Upper lobe of right lung (tissue), 1 donor: Measurements from ENCODE around the gene SLC38A8. TPM values are rescaled to one million over a fixed set of nuclear protein-coding genes. Genes with fewer than 3 reads are reported as not detected.

Experiments used
- ATAC-seq: fragments of 200-7000 bp; cut with Tn5 transposase; one replicate; pipeline ENCODE4 v1.9.1; 2020; ENCODE audit warnings: mild to moderate bottlenecking, moderate library complexity
- DNase-seq: peaks from one replicate; pipeline ENCODE4 v3.0.0-alpha.2; 2020
- H3K27ac ChIP-seq: fragments of 200-600 bp; one replicate; pipeline ENCODE4 v1.8.0; 2022
- H3K27me3 ChIP-seq: fragments of 200-600 bp; one replicate; pipeline ENCODE4 v1.8.0; 2022; ENCODE audit warnings: mild to moderate bottlenecking
- H3K36me3 ChIP-seq: fragments of 200-600 bp; one replicate; pipeline ENCODE4 v1.8.0; 2022
- H3K4me1 ChIP-seq: fragments of 200-600 bp; one replicate; pipeline ENCODE4 v1.8.0; 2022
- H3K4me3 ChIP-seq: fragments of 200-600 bp; one replicate; pipeline ENCODE4 v1.8.0; 2022; ENCODE audit warnings: mild to moderate bottlenecking
- H3K9me3 ChIP-seq: fragments of 200-600 bp; one replicate; pipeline ENCODE4 v1.8.0; 2022
- intact Hi-C: fragments of 100-400 bp; cut with DNase I; formaldehyde crosslinking; loops from one replicate; pipeline ENCODE4 v1.11.0; 2022
- total RNA-seq: library from RNA; stranded (reverse); fragmentation: NEBNext Ultra II Directional; extraction: Animal tissue kit (Norgen Biotek cat#: 25700); gene quantifications from one replicate; pipeline ENCODE4 v1.2.1, GENCODE V29; 2021
- TF ChIP-seq, protein P1 (sequence below): fragments of 200-600 bp; IDR thresholded peaks from one replicate; pipeline ENCODE4 v1.8.0; 2022; ENCODE audit warnings: antibody characterized with exemption
- donor health status: DM: no; HTN: yes; CAD: no; lungs with severe emphysema.

Gene SLC38A8
- total RNA-seq, 1 donor from 2014 or later: not detected

DNA sequence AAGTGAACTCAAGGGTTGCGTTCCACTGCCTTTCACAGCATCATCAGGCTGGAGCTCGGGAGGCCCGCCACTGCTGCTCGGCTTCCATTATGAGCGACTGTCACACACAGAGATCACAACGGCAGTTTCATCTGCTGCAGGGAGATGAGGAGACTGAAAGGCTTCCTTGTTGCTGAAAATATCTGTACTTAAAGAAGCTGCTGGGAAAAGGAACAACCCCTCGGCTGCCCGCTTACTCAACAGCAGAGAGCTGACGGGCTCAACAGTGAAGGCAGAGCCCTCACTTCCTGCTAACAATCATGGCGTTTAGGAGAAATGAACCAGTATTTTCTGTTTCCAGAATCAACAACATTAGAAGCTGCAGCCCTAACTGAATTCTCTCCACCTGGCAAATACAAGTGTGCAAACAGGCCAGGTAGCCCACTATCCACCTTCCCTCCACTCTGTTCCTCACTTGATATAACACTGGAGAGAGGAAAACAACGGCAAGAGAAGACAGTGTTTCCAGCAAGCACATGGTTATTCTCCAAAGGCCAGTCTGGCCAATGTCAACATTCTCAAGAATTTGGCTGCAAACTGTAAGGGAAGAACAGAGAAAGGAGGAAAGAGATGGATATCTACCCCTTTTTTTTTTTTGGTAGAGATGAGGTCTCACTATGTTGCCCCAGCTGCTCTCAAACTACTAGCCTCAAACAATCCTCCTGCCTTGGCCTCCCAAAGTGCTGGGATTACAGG, 40.4 kb upstream of the SLC38A8 start:
- Histone ChIP-seq H3K27ac (no peak overlapping the region), H3K4me1 (peaks cover 11% of the 10 kb centered on the region), H3K27me3 (no peaks in the 10 kb centered on the region), H3K4me3 (no peak overlapping the region), H3K36me3 (peaks cover 86% of the 10 kb centered on the region), H3K9me3 (no peaks in the 10 kb centered on the region)
- ATAC-seq (peak; percentile 16), DNase-seq (no peak)
- TF ChIP-seq, protein P1, sequence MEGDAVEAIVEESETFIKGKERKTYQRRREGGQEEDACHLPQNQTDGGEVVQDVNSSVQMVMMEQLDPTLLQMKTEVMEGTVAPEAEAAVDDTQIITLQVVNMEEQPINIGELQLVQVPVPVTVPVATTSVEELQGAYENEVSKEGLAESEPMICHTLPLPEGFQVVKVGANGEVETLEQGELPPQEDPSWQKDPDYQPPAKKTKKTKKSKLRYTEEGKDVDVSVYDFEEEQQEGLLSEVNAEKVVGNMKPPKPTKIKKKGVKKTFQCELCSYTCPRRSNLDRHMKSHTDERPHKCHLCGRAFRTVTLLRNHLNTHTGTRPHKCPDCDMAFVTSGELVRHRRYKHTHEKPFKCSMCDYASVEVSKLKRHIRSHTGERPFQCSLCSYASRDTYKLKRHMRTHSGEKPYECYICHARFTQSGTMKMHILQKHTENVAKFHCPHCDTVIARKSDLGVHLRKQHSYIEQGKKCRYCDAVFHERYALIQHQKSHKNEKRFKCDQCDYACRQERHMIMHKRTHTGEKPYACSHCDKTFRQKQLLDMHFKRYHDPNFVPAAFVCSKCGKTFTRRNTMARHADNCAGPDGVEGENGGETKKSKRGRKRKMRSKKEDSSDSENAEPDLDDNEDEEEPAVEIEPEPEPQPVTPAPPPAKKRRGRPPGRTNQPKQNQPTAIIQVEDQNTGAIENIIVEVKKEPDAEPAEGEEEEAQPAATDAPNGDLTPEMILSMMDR: no peak
- intact Hi-C loops: loop anchor here (10.0 kb wide), 1 partner anchor 102 kb away; the partner anchor contains the start of gene TAF1C

DNA sequence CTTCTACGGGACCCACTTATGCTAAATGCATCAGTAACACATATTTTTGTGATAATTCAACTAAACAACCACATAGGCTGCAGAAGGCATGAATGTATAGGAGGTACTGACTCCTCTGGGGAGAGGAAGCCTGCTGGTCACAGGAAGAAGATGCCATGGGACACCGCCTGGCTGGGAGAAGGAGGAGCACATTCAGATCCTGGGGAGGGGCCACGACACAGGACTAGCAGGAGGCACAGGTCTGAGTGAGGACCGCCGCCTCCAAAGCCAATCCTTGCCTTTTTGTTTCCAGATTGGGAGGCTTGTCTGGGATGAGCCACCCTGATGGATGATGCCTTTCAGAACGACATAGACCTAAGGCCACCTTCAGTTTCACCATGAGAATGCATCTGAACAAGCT, 39.5 kb upstream of the SLC38A8 start:
- H3K27me3 ChIP-seq: no peaks in the 10 kb centered on the region
- DNase-seq (no peak), ATAC-seq (no peak)
- H3K4me3 ChIP-seq: no peak overlapping the region
- no peak overlapping the region for H3K27ac ChIP-seq
- H3K4me1 ChIP-seq: peaks cover 11% of the 10 kb centered on the region
- peaks cover 86% of the 10 kb centered on the region for H3K36me3 ChIP-seq
- H3K9me3 ChIP-seq: no peaks in the 10 kb centered on the region
- TF ChIP-seq, protein P1: no peak
- intact Hi-C loops: loop anchor here (10.0 kb wide), 1 partner anchor 103 kb away; the partner anchor contains the start of gene TAF1C

DNA sequence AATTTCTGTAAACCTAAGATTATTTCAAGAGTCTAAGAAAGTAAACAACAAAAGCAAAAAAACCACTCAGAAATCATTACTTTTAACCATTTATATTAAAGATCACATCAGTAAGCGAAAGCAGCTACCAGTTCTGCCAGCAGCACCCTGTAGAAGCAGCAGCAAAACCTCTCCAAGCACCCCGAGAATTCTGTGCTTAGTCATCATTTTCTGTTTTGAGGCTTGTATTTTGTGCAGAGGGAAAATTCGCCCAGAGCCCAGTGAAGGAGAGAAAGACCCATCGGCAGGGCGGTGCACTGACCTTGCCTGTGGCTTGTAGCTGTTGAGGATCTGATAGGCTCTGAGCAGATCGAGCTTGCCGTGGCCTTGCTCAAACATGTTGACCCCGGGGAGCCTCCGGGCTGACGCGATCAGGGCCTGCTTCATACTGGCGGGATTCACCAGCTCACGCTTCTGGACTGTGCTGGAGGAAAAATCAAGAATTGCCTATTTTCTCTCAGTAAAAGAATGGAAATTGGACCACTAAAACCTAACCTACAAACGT, 38.9 kb upstream of the SLC38A8 start:
- no peak for DNase-seq
- intact Hi-C loops: loop anchor here (10.0 kb wide), 1 partner anchor 103 kb away; the partner anchor contains the start of gene TAF1C
- H3K27ac ChIP-seq: no peak overlapping the region
- H3K9me3 ChIP-seq: no peaks in the 10 kb centered on the region
- no peak overlapping the region for H3K4me3 ChIP-seq
- no peak for ATAC-seq
- H3K4me1 ChIP-seq: peaks cover 11% of the 10 kb centered on the region
- peaks cover 86% of the 10 kb centered on the region for H3K36me3 ChIP-seq
- TF ChIP-seq, protein P1: no peak
- no peaks in the 10 kb centered on the region for H3K27me3 ChIP-seq

DNA sequence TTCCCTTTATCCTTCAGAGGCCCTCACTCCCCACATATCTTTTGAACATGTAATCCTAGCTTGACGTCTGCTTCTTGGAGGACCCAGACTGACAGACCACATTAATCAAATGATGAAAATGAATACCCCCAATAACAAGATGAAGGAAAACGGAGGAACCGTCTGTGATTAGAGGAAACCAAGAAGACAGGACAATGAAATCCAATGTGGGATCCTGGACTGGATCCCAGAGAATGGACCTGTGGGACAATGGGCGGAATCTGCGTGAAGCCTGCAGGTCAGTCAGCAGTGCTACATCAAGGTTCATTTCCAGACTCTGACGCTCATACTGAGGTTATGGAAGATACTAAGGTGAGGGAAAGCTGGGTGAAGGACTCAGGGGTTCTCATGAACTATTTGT, 38.2 kb upstream of the SLC38A8 start:
- Histone ChIP-seq H3K4me3 (no peak overlapping the region), H3K36me3 (peaks cover 86% of the 10 kb centered on the region), H3K27ac (no peak overlapping the region), H3K4me1 (peaks cover 7% of the 10 kb centered on the region), H3K9me3 (no peaks in the 10 kb centered on the region), H3K27me3 (no peaks in the 10 kb centered on the region)
- TF ChIP-seq, protein P1: no peak
- ATAC-seq (no peak), DNase-seq (no peak)
- intact Hi-C loops: loop anchor here (10.0 kb wide), 1 partner anchor 104 kb away; the partner anchor contains the start of gene TAF1C

DNA sequence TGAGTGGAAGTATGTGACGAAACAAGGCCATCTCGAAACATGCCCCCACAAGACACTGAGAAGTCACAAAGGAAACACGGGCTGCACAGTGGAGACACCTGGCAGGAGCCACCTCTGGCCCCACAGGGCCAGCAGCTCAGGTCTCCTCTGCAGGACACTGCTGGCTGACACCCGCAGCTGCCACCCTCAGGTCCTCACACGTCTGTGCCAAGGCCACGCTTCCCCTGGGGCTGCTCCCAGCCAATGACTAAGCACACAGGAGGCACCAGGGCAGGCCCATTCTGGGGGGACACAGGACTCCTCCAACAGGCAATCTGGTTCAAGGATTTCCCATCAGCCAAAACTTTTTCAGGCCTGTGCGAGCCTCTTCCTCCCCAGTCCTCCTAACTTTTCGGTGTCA, 37.8 kb upstream of the SLC38A8 start:
- H3K36me3 ChIP-seq: peaks cover 88% of the 10 kb centered on the region

More for the DNA sequence above, 37.8 kb upstream of the SLC38A8 start:
- Histone ChIP-seq H3K27ac (no peak overlapping the region), H3K9me3 (no peaks in the 10 kb centered on the region), H3K4me3 (no peak overlapping the region), H3K4me1 (peaks cover 6% of the 10 kb centered on the region), H3K27me3 (no peaks in the 10 kb centered on the region)
- intact Hi-C loops: loop anchor here (10.0 kb wide), 1 partner anchor 104 kb away; the partner anchor contains the start of gene TAF1C
- no peak for DNase-seq
- ATAC-seq: no peak
- TF ChIP-seq, protein P1: no peak
